Measurements from ENCODE around the gene MAST4.

The MAST4 gene

GRCh38 chr5:66881480-66882161 is 285.4 kb downstream of the MAST4 start:
- no peak for DNase-seq

- no peak for DNase-seq
These were observed 286.5 kb downstream of the MAST4 start for GRCh38 chr5:66882606-66883227.

- DNase-seq: no peak
These were observed 288.5 kb downstream of the MAST4 start for GRCh38 chr5:66884564-66885243.

GRCh38 chr5:66886941-66887340 is 290.7 kb downstream of the MAST4 start:
- no peak for DNase-seq

GRCh38 chr5:66888613-66889012 is 292.4 kb downstream of the MAST4 start:
- no peak for DNase-seq

GRCh38 chr5:66889056-66889455 is 292.9 kb downstream of the MAST4 start:
- DNase-seq: no peak

GRCh38 chr5:66889524-66889923 is 293.3 kb downstream of the MAST4 start:
- DNase-seq: no peak

GRCh38 chr5:66891184-66891925 is 295.2 kb downstream of the MAST4 start:
- DNase-seq: no peak

GRCh38 chr5:66892716-66893115 is 296.5 kb downstream of the MAST4 start:
- no peak for DNase-seq

- no peak for DNase-seq
These were observed 298.5 kb downstream of the MAST4 start for GRCh38 chr5:66894480-66895240.

- no peak for DNase-seq
These were observed 300.0 kb downstream of the MAST4 start for GRCh38 chr5:66896171-66896570.

GRCh38 chr5:66897356-66897755 is 301.2 kb downstream of the MAST4 start:
- no peak for DNase-seq

- no peak for DNase-seq
These were observed 302.2 kb downstream of the MAST4 start for GRCh38 chr5:66898241-66898995.

- DNase-seq: no peak
These were observed 307.0 kb downstream of the MAST4 start for GRCh38 chr5:66903218-66903617.

- no peak for DNase-seq
These were observed 307.5 kb downstream of the MAST4 start for GRCh38 chr5:66903709-66904108.

- DNase-seq: no peak
These were observed 308.0 kb downstream of the MAST4 start for GRCh38 chr5:66904189-66904588.

- DNase-seq: no peak
These were observed 309.8 kb downstream of the MAST4 start for GRCh38 chr5:66906021-66906420.

- DNase-seq: no peak
These were observed 312.0 kb downstream of the MAST4 start for GRCh38 chr5:66908230-66908629.

- DNase-seq: no peak
These were observed 313.2 kb downstream of the MAST4 start for GRCh38 chr5:66909364-66909763.

GRCh38 chr5:66912787-66913186 is 316.6 kb downstream of the MAST4 start:
- DNase-seq: no peak

GRCh38 chr5:66915531-66915930 is 319.3 kb downstream of the MAST4 start:
- DNase-seq: no peak

- no peak for DNase-seq
These were observed 326.7 kb downstream of the MAST4 start for GRCh38 chr5:66922881-66923280.

Data from CD4-positive, alpha-beta T cell treated with Interleukin-17A for 1 hour (primary cell).